Endothelial cell of umbilical vein (primary cell): ENCODE measurements around the gene AKAP8L. TPM values are rescaled to one million over a fixed set of nuclear protein-coding genes. Genes with fewer than 3 reads are reported as not detected.

ENCODE experiments used
- Bru-seq: library from RNA; stranded (reverse); fragments of 400-500 nt; gene quantifications from one replicate; lab custom pipeline; 2021; lab: Mats Ljungman, UMichigan
- BruChase-seq, 2 experiments: library from RNA; stranded (reverse); fragments of 400-500 nt; gene quantifications; one replicate each; lab custom pipeline; 2021; lab: Mats Ljungman, UMichigan
- BruUV-seq: library from RNA; stranded (reverse); fragments of 400-500 nt; replicated peaks from 2 replicates; lab custom pipeline; 2021; lab: Mats Ljungman, UMichigan
- CTCF ChIA-PET: fragments of 300-600, 350-600 bp; sonication (Branson Sonifier 250); formaldehyde crosslinking; loops from one replicate; lab custom pipeline; 2021; ENCODE audit warnings: antibody characterized with exemption, inconsistent platforms; lab: Charles Lee
- POLR2A ChIA-PET: fragments of 300-600, 350-600 bp; sonication (Branson Sonifier 250); formaldehyde crosslinking; loops from one replicate; lab custom pipeline; 2021; ENCODE audit warnings: antibody characterized with exemption, inconsistent platforms; lab: Charles Lee
- DNase-seq: peaks from one replicate; pipeline ENCODE4 v3.0.0-alpha.2; 2011; ENCODE audit warnings: low read depth, low spot score
- FAIRE-seq: peaks from 2 replicates; lab custom pipeline; 2011; peaks lifted over from hg19 to GRCh38; lab: Jason Lieb, UNC
- H2AFZ ChIP-seq: 2 replicates; pipeline ENCODE4 v1.6.0; 2012; ENCODE audit warnings: low read depth, low read length, control low read depth, inconsistent platforms
- H3K27ac ChIP-seq: 2 replicates; pipeline ENCODE4 v1.5.1; 2011; ENCODE audit warnings: low read depth, mild to moderate bottlenecking, control low read depth, low read length, moderate library complexity; ENCODE audit not compliant: insufficient read depth
- H3K27me3 ChIP-seq, 2 experiments: 2 replicates each; pipeline versions ENCODE4 v1.6.0 to v1.6.1; 2011; ENCODE audit warnings: low read length in 2 of 2, mixed read lengths in 1 of 2; ENCODE audit not compliant: control insufficient read depth in 2 of 2, insufficient read depth in 2 of 2
- H3K36me3 ChIP-seq, 2 experiments: 2 replicates in 1 of 2; 3 replicates in 1 of 2; pipeline ENCODE4 v1.5.1; 2011; ENCODE audit warnings: low read length in 2 of 2, mild to moderate bottlenecking in 1 of 2, moderate library complexity in 1 of 2; ENCODE audit not compliant: control insufficient read depth in 2 of 2, insufficient read depth in 2 of 2; ENCODE audit errors: extremely low read depth in 1 of 2
- H3K4me1 ChIP-seq: 3 replicates; pipeline ENCODE4 v1.5.1; 2011; ENCODE audit warnings: mild to moderate bottlenecking, low read length; ENCODE audit not compliant: control insufficient read depth, insufficient read depth; ENCODE audit errors: extremely low read depth
- H3K4me2 ChIP-seq: 2 replicates; pipeline ENCODE4 v1.6.1; 2011; ENCODE audit warnings: low read length, control low read depth, mixed read lengths; ENCODE audit not compliant: insufficient read depth
- H3K4me3 ChIP-seq, 3 experiments: fragments of 200-600 bp in 1 of 3; sonication (generic), shearing (Covaris generic) in 1 of 3; replicated peaks in 1 of 3; 2 replicates each; pipeline ENCODE4 v1.5.1; 2011 to 2016; ENCODE audit warnings: control low read depth in 3 of 3, low read length in 3 of 3, mild to moderate bottlenecking in 2 of 3, inconsistent platforms in 1 of 3, low read depth in 1 of 3, moderate library complexity in 1 of 3; ENCODE audit not compliant: insufficient read depth in 1 of 3
- H3K79me2 ChIP-seq: 2 replicates; pipeline ENCODE4 v1.6.0; 2012; ENCODE audit warnings: low read length, inconsistent platforms; ENCODE audit not compliant: control insufficient read depth, insufficient read depth
- H3K9ac ChIP-seq: replicated peaks from 2 replicates; pipeline ENCODE3; 2011; ENCODE audit warnings: low read length, control low read depth; ENCODE audit not compliant: insufficient read depth; ENCODE audit errors: extremely low read depth
- H3K9me1 ChIP-seq: replicated peaks from 3 replicates; pipeline ENCODE4 v1.6.0; 2011; ENCODE audit warnings: mild to moderate bottlenecking, low read length; ENCODE audit not compliant: control insufficient read depth, insufficient read depth; ENCODE audit errors: extremely low read depth
- H3K9me3 ChIP-seq: replicated peaks from 2 replicates; pipeline ENCODE4 v1.5.1; 2012; ENCODE audit warnings: low read length, inconsistent platforms; ENCODE audit not compliant: control insufficient read depth, insufficient read depth
- H4K20me1 ChIP-seq: replicated peaks from 2 replicates; pipeline ENCODE3; 2011; ENCODE audit warnings: mild to moderate bottlenecking, low read length; ENCODE audit not compliant: control insufficient read depth, insufficient read depth; ENCODE audit errors: extremely low read depth
- EZH2 ChIP-seq: IDR thresholded peaks from 2 replicates; pipeline ENCODE4 v1.6.1; 2012; ENCODE audit warnings: borderline replicate concordance, low read depth, mild to moderate bottlenecking, moderate library complexity, low read length, inconsistent platforms; ENCODE audit not compliant: severe bottlenecking
- FOS ChIP-seq: IDR thresholded peaks from 2 replicates; pipeline ENCODE4 v1.6.1; 2011; ENCODE audit warnings: mild to moderate bottlenecking, low read length, moderate library complexity, borderline replicate concordance; ENCODE audit not compliant: insufficient read depth
- GATA2 ChIP-seq: IDR thresholded peaks from 2 replicates; pipeline ENCODE4 v1.7.0; 2011; ENCODE audit warnings: low read depth, mild to moderate bottlenecking, moderate library complexity, mixed read lengths, low read length; ENCODE audit not compliant: insufficient read length, insufficient read depth
- JUN ChIP-seq: IDR thresholded peaks from 2 replicates; pipeline ENCODE4 v1.6.1; 2011; ENCODE audit warnings: borderline replicate concordance, low read depth; ENCODE audit not compliant: insufficient read length, insufficient read depth
- MYC ChIP-seq: IDR thresholded peaks from one replicate; pipeline ENCODE4 v1.6.1; 2011; ENCODE audit warnings: mild to moderate bottlenecking, low read depth, low read length
- POLR2A ChIP-seq: IDR thresholded peaks from 2 replicates; pipeline ENCODE4 v1.6.1; 2012; ENCODE audit warnings: low read depth, mild to moderate bottlenecking, control low read depth, low read length
- POLR2AphosphoS5 ChIP-seq: IDR thresholded peaks from 2 replicates; pipeline ENCODE4 v1.6.1; 2012; ENCODE audit warnings: low read depth, mild to moderate bottlenecking, control low read depth, low read length, moderate library complexity; ENCODE audit not compliant: insufficient read depth
- dilution Hi-C: fragments of 300-500 bp; cut with MboI; formaldehyde crosslinking; loops from one replicate; pipeline ENCODE4 v1.15.0; 2019; ENCODE audit warnings: low sequenced_read_pairs; ENCODE audit not compliant: extremely low pct_ligation_motif_present
- intact Hi-C: fragments of 100-400 bp; cut with micrococcal nuclease; formaldehyde crosslinking; loops from one replicate; pipeline ENCODE4 v1.10.0; 2022
- long read RNA-seq: library from polyadenylated mRNA; stranded (forward); transcript quantifications from one replicate; pipeline ENCODE4 v2.0.0, GENCODE V29; 2021
- polyA minus RNA-seq, 3 experiments: library from RNA; depleted of rRNA, polyadenylated mRNA; stranded (reverse); fragments of >200 nt; gene quantifications; 1 replicate in 1 of 3; 2 replicates in 2 of 3; pipeline ENCODE4 v1.2.3, GENCODE V29; 2011
- polyA plus RNA-seq, 4 experiments: library from polyadenylated mRNA; depleted of rRNA in 3 of 4; stranded (reverse) in 3 of 4; unstranded in 1 of 4; fragments of >200 nt; gene quantifications; 2 replicates each; pipeline versions ENCODE4 v1.2.1 to v1.2.3, GENCODE V29; 2011 to 2012; ENCODE audit warnings: missing spikeins in 1 of 4
- total RNA-seq: library from RNA; stranded (reverse); gene quantifications from 2 replicates; pipeline ENCODE4 v1.2.3, GENCODE V29; 2021
- TF ChIP-seq, protein P1 (sequence below): IDR thresholded peaks from 2 replicates; pipeline ENCODE4 v1.6.1; 2011; ENCODE audit not compliant: insufficient read depth, insufficient read length
- TF ChIP-seq, protein P2 (sequence below), 2 donors: IDR thresholded peaks; 1 replicate in 1 of 2; 2 replicates in 1 of 2; pipeline ENCODE4 v1.5.1; 2011; ENCODE audit warnings: low read length in 2 of 2, mild to moderate bottlenecking in 2 of 2, moderate library complexity in 2 of 2, control low read depth in 1 of 2, inconsistent platforms in 1 of 2, low read depth in 1 of 2; ENCODE audit not compliant: insufficient read depth in 1 of 2; ENCODE audit errors: extremely low read depth in 1 of 2

AKAP8L gene, protein sequence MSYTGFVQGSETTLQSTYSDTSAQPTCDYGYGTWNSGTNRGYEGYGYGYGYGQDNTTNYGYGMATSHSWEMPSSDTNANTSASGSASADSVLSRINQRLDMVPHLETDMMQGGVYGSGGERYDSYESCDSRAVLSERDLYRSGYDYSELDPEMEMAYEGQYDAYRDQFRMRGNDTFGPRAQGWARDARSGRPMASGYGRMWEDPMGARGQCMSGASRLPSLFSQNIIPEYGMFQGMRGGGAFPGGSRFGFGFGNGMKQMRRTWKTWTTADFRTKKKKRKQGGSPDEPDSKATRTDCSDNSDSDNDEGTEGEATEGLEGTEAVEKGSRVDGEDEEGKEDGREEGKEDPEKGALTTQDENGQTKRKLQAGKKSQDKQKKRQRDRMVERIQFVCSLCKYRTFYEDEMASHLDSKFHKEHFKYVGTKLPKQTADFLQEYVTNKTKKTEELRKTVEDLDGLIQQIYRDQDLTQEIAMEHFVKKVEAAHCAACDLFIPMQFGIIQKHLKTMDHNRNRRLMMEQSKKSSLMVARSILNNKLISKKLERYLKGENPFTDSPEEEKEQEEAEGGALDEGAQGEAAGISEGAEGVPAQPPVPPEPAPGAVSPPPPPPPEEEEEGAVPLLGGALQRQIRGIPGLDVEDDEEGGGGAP
- 95.4 and 99.6 TPM in 2 replicates for total RNA-seq
- 63.9 and 65.1 TPM in 2 replicates for polyA plus RNA-seq
- 22.1 and 25.7 TPM in 2 replicates for polyA plus RNA-seq (2011; cell fraction: cytosol; rRNA removed)
- polyA plus RNA-seq (2011; cell fraction: nucleus; rRNA removed): 338 and 395 TPM in 2 replicates
- polyA plus RNA-seq (2012): 54.2 and 64.3 TPM in 2 replicates
- polyA minus RNA-seq: 107 and 112 TPM in 2 replicates
- 31.2 TPM for polyA minus RNA-seq (2011; cell fraction: cytosol; rRNA and poly(A)+ RNA removed)
- 119 and 124 TPM in 2 replicates for polyA minus RNA-seq (2011; cell fraction: nucleus; rRNA and poly(A)+ RNA removed)
- Bru-seq, nascent RNA: percentile 79 among the genes with signal in this experiment
- percentile 87 among the genes with signal in this experiment for BruChase-seq, experiment 1, labeled RNA remaining after a 6-hour chase
- percentile 82 among the genes with signal in this experiment for BruChase-seq, experiment 2, labeled RNA remaining after a 2-hour chase
- long read RNA-seq, transcript AKAP8L-201 (14 exons, 2,146 nt): major isoform, 72 of 140 reads
- long read RNA-seq, partial matches to known transcripts: 20 of 140 reads
- long read RNA-seq, other reads (novel, unspliced or antisense): 42 of 140 reads

DNA sequence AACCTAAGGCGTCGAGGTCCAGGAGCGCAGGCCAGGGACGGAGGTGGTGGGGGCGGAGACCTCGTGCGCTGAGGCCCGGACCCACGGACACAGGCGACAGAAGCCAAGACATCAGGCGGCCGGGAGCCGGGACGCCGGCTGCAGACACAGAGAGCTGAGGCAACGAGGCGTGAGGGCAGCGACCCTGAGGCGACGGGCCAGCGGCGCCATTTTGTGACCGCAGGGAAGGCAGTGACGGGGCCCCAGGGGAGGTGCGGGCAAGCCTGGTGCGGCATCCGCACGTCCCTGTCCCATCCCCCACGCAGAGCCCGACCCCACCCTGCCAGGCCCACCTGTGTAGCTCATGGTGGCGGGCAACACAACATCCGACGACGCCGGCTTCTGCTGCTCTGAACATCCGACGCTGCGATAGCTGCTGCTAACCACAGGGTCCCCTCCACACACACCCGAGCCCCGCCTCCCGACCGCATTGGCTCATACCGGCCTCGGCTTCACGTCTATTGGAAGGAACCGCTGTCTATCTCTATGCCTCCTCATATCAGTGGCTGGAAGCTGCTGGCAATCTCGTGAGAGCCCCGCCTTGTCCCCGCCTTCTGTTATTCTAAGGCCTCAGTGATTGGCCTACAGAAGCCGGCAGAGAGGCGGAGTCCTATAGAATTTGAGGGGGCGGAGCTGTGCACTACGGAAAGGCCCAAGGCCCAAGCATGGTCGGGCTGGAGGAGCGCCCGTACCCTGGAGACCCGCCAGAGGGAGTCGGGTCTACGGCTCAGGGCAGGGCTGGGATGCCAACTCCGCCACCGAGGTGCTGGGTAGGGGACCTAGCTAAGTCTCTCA lies at the start of gene AKAP8L:
AKAP8L (minus strand) TSS at position 410 of the 834 bp plus-strand sequence; CDS start at position 345, 65 bp downstream.
- FAIRE-seq: peak; percentile 100
- peak; percentile 100 for DNase-seq
- H3K36me3 ChIP-seq: peaks cover 5 to 16% of the 10 kb centered on the region in 2 experiments
- H3K27me3 ChIP-seq: no peaks in the 10 kb centered on the region
- peaks cover 14% of the 10 kb centered on the region for H3K4me1 ChIP-seq
- H3K27ac ChIP-seq: peak within 1 kb of the TSS; percentile 62
- dilution Hi-C loops (no loop called here), intact Hi-C loops (loop anchor here (1.0 to 5.0 kb wide), 9 partner anchors 14 to 311 kb away; partner anchors contain the start of genes AKAP8 and SYDE1)
- no peak for TF ChIP-seq JUN
- peak; percentile 86 for TF ChIP-seq POLR2AphosphoS5
- TF ChIP-seq EZH2: no peak
- TF ChIP-seq, protein P1, sequence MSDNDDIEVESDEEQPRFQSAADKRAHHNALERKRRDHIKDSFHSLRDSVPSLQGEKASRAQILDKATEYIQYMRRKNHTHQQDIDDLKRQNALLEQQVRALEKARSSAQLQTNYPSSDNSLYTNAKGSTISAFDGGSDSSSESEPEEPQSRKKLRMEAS: no peak
- TF ChIP-seq GATA2: no peak
- TF ChIP-seq POLR2A: peak; percentile 93
- no peak for TF ChIP-seq MYC
- TF ChIP-seq, protein P2, sequence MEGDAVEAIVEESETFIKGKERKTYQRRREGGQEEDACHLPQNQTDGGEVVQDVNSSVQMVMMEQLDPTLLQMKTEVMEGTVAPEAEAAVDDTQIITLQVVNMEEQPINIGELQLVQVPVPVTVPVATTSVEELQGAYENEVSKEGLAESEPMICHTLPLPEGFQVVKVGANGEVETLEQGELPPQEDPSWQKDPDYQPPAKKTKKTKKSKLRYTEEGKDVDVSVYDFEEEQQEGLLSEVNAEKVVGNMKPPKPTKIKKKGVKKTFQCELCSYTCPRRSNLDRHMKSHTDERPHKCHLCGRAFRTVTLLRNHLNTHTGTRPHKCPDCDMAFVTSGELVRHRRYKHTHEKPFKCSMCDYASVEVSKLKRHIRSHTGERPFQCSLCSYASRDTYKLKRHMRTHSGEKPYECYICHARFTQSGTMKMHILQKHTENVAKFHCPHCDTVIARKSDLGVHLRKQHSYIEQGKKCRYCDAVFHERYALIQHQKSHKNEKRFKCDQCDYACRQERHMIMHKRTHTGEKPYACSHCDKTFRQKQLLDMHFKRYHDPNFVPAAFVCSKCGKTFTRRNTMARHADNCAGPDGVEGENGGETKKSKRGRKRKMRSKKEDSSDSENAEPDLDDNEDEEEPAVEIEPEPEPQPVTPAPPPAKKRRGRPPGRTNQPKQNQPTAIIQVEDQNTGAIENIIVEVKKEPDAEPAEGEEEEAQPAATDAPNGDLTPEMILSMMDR (IDR thresholded peaks at IDR 0.05; ENCODE audit: extremely low read depth in 1 of 2, insufficient read depth in 1 of 2, low read depth in 1 of 2, low read length in 2 of 2): peak; percentile 76 to 90
- no peak for TF ChIP-seq FOS
- H3K4me3 ChIP-seq: peak within 1 kb of the TSS; percentile 72 to 85 (median 85)
- H3K9ac ChIP-seq: peak within 1 kb of the TSS; percentile 78
- H3K79me2 ChIP-seq: peaks cover 47% of the 10 kb centered on the region
- CTCF ChIA-PET: interaction anchor here (0.6 to 4.9 kb wide), 29 partner anchors 9 to 692 kb away, joined by 3 to 124 read pairs (median 4); partner anchors contain the start of genes AKAP8 and RAB8A
- H3K4me2 ChIP-seq: peak within 1 kb of the TSS; percentile 85
- H2AFZ ChIP-seq: peak within 1 kb of the TSS; percentile 60
- H3K9me1 ChIP-seq: no peaks in the 10 kb centered on the region
- no peaks in the 10 kb centered on the region for H3K9me3 ChIP-seq
- POLR2A ChIA-PET: interaction anchor here (0.5 to 2.5 kb wide), 10 partner anchors 9 to 251 kb away, joined by 3 to 13 read pairs (median 4); partner anchors contain the start of gene AKAP8
- no peaks in the 10 kb centered on the region for H4K20me1 ChIP-seq
- TSS peak; percentile 32 for BruUV-seq
